Activated T-helper 1 cell treated with anti-CD3 and anti-CD28 coated beads, Interleukin-12 subunit alpha, Interleukin-12 subunit beta, Interleukin-2, Interleukin-4 antibody, amounts not matched to agents 30 ng/mL and 10 ng/mL and 1 ng/mL, durations not matched to agents 14 hours and 24 hours and 36 hours (primary cell): ENCODE data around the gene KISS1. TPM values are rescaled to one million over a fixed set of nuclear protein-coding genes. Genes with fewer than 3 reads are reported as not detected.

Experiments
- DNase-seq: peaks from one replicate; pipeline ENCODE4 v3.0.0; 2021; ENCODE audit warnings: low spot score
- H3K27ac Mint-ChIP-seq: one replicate; pipeline ENCODE4 v1.8.0; 2021; ENCODE audit warnings: mild to moderate bottlenecking, mixed read lengths
- H3K27me3 Mint-ChIP-seq: one replicate; pipeline ENCODE4 v1.8.0; 2022; ENCODE audit warnings: mild to moderate bottlenecking, moderate library complexity, mixed read lengths; ENCODE audit not compliant: insufficient read depth
- H3K36me3 Mint-ChIP-seq: one replicate; pipeline ENCODE4 v1.8.0; 2021; ENCODE audit warnings: low read depth, mixed read lengths
- H3K4me1 Mint-ChIP-seq: one replicate; pipeline ENCODE4 v1.8.0; 2021; ENCODE audit warnings: low read depth, mixed read lengths
- H3K4me3 Mint-ChIP-seq: one replicate; pipeline ENCODE4 v1.8.0; 2021; ENCODE audit warnings: mild to moderate bottlenecking, moderate library complexity, mixed read lengths
- H3K9me3 Mint-ChIP-seq: one replicate; pipeline ENCODE4 v1.8.0; 2021; ENCODE audit warnings: mixed read lengths
- intact Hi-C: fragments of 100-400 bp; cut with micrococcal nuclease; formaldehyde crosslinking; loops from one replicate; pipeline ENCODE4 v1.15.1; 2024
- total RNA-seq: library from RNA; stranded (reverse); gene quantifications from 2 replicates; pipeline ENCODE4 v1.2.3, GENCODE V29; 2022

The KISS1 gene
- total RNA-seq, 1 donor from 2014 or later, result not detected

DNA sequence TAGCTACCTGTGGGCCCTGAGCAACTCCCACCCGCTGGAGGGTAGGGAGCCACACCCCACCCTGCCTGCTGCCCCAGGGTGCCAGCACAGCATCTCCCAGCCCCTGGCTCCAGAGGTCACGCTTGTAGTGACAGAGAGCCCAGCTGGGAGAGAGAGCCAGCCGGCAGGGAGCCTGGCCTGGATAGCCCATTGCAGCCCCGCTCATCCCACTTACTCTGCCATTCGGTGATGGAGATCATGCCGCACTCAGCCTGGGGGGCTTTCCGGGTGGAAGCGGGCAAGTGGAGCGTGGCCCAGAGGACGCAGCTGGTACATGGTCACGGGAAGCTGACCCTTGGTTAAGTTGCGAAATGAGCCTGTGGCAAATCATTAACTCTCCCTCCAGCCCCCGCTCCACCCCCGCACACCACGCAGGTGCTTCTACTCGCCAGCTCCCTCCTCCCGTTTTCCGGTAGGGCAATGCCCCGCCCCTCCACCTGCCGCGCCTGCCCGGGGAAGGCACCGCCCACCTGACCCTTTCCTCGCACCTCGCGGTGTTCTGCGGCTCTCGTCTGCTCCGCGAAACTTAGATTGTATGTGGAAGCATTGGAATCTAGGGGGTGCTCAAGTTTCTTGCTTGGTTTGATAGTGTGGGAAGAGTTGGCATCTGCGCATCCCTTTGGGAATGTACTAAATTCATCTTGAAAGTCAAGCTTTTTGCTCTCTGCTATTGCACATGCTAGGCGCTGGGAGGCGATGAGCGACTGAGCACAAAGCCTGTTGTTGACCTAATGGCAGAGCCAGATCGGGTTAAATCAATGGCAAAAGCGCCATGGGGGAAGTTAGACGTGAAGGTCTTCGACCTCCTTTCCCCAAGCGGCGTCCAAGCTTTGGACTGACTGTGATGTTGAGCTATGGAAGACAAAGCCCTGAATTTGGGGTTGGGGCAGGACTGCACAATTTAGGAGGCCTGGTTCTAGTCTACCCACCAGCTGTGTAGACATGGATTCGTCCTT, 17.7 kb upstream of the KISS1 start, which contains the start of gene GOLT1A:
Gene GOLT1A (minus strand): TSS at position 321 of the 995 bp plus-strand sequence. CDS start 82 bp downstream, at position 239.
- Mint-ChIP-seq H3K27ac (peak within 1 kb of the TSS; percentile 3), H3K4me3 (peak within 1 kb of the TSS; percentile 59), H3K9me3 (no peaks in the 10 kb centered on the region), H3K27me3 (peaks cover 7% of the 10 kb centered on the region), H3K36me3 (no peaks in the 10 kb centered on the region), H3K4me1 (peaks cover 5% of the 10 kb centered on the region)
- intact Hi-C loops, result loop anchor here (1.0 kb wide), 1 partner anchor 149 kb away; no protein-coding TSS in a partner anchor
- DNase-seq, result peak; percentile 10

DNA sequence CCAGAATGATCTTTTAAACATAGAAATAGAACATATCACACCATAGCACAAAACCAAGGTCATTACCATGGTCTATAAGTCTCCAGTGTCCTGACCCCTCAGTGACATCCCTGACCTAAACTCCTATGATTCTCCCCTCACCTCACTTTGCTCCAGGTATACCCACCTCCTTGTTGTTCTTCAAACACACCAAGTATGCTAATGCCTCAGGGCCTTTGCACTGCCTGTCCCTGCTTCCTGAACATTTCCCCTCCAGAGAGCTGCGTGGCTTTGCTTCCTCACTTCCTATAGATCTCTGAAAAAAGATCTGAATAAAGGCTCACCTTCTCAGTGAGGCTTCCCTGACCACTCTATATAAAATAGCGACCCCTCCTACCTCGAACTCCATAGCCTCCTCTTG, 16.4 kb upstream of the KISS1 start:
- intact Hi-C loops, result no loop called here
- H3K4me3 Mint-ChIP-seq, result no peak overlapping the region
- peaks cover 14% of the 10 kb centered on the region for H3K27me3 Mint-ChIP-seq
- no peaks in the 10 kb centered on the region for H3K36me3 Mint-ChIP-seq
- no peak overlapping the region for H3K27ac Mint-ChIP-seq
- H3K9me3 Mint-ChIP-seq, result no peaks in the 10 kb centered on the region
- no peak for DNase-seq
- peaks cover 5% of the 10 kb centered on the region for H3K4me1 Mint-ChIP-seq

DNA sequence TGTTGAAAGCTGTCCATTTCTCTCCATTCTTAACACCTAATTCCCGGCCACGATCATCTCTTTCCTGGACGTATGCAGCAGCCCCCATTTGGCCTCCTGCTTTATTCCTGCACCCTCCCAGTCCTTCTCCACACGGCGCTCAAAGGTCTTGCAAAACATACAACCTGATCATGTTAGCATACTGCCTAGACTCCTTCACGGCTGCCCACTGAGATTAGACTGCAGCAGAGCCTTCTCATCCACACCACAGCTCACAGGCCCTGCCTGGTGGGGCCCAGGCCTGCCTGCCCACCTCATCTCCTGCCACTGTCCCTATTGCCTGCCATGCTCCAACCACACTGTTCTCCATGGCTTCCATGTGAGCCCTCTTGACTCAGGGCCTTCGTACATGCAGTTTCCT, 14.8 kb upstream of the KISS1 start:
- no peak overlapping the region for H3K27ac Mint-ChIP-seq
- no peak overlapping the region for H3K4me3 Mint-ChIP-seq
- H3K36me3 Mint-ChIP-seq, result no peaks in the 10 kb centered on the region
- H3K4me1 Mint-ChIP-seq, result peaks cover 10% of the 10 kb centered on the region
- H3K9me3 Mint-ChIP-seq, result no peaks in the 10 kb centered on the region
- DNase-seq, result no peak
- H3K27me3 Mint-ChIP-seq, result peaks cover 26% of the 10 kb centered on the region
- intact Hi-C loops, result no loop called here

DNA sequence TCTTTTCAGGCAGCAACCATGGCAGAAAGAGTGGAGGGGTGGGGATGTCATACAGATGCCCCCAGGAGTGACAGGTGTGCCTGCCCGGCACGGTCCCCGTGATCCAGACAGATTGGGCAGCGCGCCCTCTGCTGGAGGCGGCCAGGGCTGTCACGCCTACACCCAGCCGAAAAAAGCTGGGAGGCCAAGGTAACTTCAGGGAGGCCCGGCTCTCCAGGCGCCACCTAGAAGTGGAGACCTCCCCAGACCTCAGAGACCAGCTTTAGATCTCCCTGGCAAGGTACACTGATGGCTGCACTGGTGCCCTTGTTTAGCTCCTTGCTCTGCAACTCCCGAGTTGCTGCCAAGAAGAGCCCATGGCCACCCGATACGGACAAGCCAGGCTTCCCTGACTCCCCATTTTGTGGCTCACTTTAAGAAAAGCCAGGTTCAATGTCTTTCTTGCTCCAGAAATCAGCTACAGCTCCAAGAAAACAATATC, 10.9 kb upstream of the KISS1 start:
- no peaks in the 10 kb centered on the region for H3K36me3 Mint-ChIP-seq
- H3K27me3 Mint-ChIP-seq, result peaks cover 41% of the 10 kb centered on the region
- peak; percentile 51 for DNase-seq
- peaks cover 5% of the 10 kb centered on the region for H3K4me1 Mint-ChIP-seq
- intact Hi-C loops, result loop anchor here (1.0 kb wide), 3 partner anchors 45 to 346 kb away; partner anchors contain the start of gene SNRPE
- no peak overlapping the region for H3K4me3 Mint-ChIP-seq
- no peaks in the 10 kb centered on the region for H3K9me3 Mint-ChIP-seq
- H3K27ac Mint-ChIP-seq, result no peak overlapping the region

DNA sequence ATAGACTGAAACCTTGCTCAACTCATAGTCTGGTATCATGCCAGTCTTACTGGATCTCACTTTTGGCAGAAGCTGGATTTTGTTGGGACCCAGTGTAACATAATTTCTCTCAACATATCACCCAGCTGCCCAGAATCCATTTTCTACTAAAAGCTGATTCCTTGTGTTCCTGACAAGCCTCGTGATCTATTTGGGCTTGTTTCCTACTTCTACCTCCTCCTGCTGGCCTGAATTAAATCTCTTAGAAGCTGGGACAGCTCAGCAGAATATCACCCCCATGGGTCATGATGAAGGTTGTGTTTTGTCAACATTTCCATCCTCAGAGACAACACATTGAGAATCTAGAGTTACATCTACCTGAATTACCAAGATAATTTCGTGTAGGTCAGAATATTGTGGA, 9.8 kb upstream of the KISS1 start:
- no peak overlapping the region for H3K4me3 Mint-ChIP-seq
- no peaks in the 10 kb centered on the region for H3K36me3 Mint-ChIP-seq
- H3K27ac Mint-ChIP-seq, result no peak overlapping the region
- peaks cover 41% of the 10 kb centered on the region for H3K27me3 Mint-ChIP-seq
- H3K4me1 Mint-ChIP-seq, result peaks cover 5% of the 10 kb centered on the region
- DNase-seq, result no peak
- intact Hi-C loops, result no loop called here
- no peaks in the 10 kb centered on the region for H3K9me3 Mint-ChIP-seq

DNA sequence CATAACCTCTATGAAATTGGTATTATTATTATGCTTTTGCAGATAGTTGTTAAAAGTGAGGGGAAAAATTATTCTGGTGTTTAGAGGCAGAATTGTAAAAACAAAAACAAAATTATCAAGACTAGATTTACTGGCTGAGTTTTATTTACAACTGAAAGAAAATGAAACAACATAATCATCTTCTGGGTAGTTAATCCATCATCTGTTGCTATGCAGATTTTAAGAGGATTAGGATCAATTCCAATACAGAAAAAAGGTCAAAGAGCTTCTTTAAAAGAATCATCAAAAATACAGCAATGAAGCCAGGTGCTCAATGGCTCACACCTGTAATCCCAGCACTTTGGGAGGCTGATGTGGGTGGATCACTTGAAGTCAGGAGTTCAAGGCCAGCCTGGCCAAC, 9.2 kb upstream of the KISS1 start:
- Mint-ChIP-seq H3K27ac (no peak overlapping the region), H3K4me3 (no peak overlapping the region), H3K27me3 (peaks cover 41% of the 10 kb centered on the region), H3K36me3 (no peaks in the 10 kb centered on the region), H3K9me3 (no peaks in the 10 kb centered on the region), H3K4me1 (peaks cover 5% of the 10 kb centered on the region)
- DNase-seq, result no peak
- intact Hi-C loops, result no loop called here

- no peak overlapping the region for H3K4me3 Mint-ChIP-seq
- H3K36me3 Mint-ChIP-seq, result no peaks in the 10 kb centered on the region
- intact Hi-C loops, result no loop called here
- no peak overlapping the region for H3K27ac Mint-ChIP-seq
- H3K4me1 Mint-ChIP-seq, result peaks cover 5% of the 10 kb centered on the region
- DNase-seq, result no peak
- no peaks in the 10 kb centered on the region for H3K9me3 Mint-ChIP-seq
- H3K27me3 Mint-ChIP-seq, result peaks cover 41% of the 10 kb centered on the region
Measured at GRCh38 chr1:204204944-204205343, 8.7 kb upstream of the KISS1 start.

- Mint-ChIP-seq H3K27me3 (peaks cover 37% of the 10 kb centered on the region), H3K4me1 (peaks cover 5% of the 10 kb centered on the region), H3K36me3 (no peaks in the 10 kb centered on the region), H3K9me3 (no peaks in the 10 kb centered on the region), H3K4me3 (no peak overlapping the region), H3K27ac (no peak overlapping the region)
- intact Hi-C loops, result no loop called here
- no peak for DNase-seq
Measured at GRCh38 chr1:204203206-204203767, 7.0 kb upstream of the KISS1 start.

GRCh38 chr1:204202481-204202880, 6.2 kb upstream of the KISS1 start:
- no peak overlapping the region for H3K27ac Mint-ChIP-seq
- peaks cover 5% of the 10 kb centered on the region for H3K4me1 Mint-ChIP-seq
- H3K9me3 Mint-ChIP-seq, result no peaks in the 10 kb centered on the region
- intact Hi-C loops, result no loop called here
- H3K36me3 Mint-ChIP-seq, result no peaks in the 10 kb centered on the region
- no peak for DNase-seq
- no peak overlapping the region for H3K4me3 Mint-ChIP-seq
- peaks cover 31% of the 10 kb centered on the region for H3K27me3 Mint-ChIP-seq

DNA sequence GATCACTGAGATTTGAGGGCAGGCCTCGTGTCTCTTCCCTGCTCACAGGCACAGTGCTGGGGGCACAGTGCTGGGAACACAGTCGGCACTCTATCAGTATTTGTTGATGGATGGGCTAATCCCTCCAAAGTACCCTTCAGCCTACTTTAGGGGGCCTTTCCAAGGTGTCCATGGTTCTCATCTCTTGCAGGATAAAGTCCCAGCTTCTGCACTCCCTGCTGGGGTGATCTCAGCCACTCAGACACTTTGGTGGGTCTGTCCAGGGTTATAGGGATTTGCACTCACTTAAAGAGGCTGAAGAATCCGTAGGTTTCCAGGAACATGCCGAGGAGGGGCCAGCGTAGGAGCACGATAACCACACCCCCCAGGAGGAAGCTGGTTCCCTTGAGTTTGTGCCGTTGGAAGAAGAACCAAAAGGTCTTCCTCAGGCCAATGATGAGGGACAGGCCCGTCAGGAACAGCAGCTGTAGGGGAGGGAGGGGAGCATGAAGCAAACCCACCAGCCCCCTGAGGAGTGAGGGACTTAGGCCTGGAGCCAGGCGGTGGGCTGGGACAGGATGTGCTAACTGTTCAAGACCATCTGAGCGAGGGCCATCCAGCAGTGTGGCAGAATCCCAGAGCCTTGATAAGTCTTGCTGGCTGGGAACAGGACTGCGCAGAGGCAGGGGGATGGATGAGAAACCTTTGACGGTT, 5.2 kb upstream of the KISS1 start:
- no peaks in the 10 kb centered on the region for H3K36me3 Mint-ChIP-seq
- H3K4me1 Mint-ChIP-seq, result no peaks in the 10 kb centered on the region
- no peak overlapping the region for H3K4me3 Mint-ChIP-seq
- intact Hi-C loops, result no loop called here
- no peak for DNase-seq
- H3K27me3 Mint-ChIP-seq, result peaks cover 24% of the 10 kb centered on the region
- H3K27ac Mint-ChIP-seq, result no peak overlapping the region
- H3K9me3 Mint-ChIP-seq, result no peaks in the 10 kb centered on the region

DNA sequence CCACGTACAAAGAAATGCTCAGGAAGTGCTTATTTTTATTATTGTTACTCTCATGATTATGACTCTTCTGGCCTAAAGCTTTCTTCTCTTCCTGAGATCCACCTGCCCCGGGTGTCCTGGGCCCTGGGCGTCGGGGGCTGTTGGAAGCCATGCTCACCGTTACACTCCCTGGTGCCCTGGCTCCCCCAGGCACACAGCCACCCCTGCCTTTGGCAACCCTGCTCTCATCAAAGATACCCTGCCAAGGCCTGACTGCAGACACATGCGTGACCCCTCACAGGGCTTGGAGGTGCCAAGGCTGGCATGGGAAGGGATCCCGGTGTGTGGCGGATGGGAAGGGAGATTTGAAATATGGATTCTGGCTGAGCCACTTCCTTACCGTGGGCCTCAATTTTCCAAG, 3.3 kb upstream of the KISS1 start:
- Mint-ChIP-seq H3K4me3 (no peak overlapping the region), H3K27ac (no peak overlapping the region), H3K27me3 (peaks cover 9% of the 10 kb centered on the region), H3K4me1 (no peaks in the 10 kb centered on the region), H3K36me3 (no peaks in the 10 kb centered on the region), H3K9me3 (no peaks in the 10 kb centered on the region)
- DNase-seq, result no peak
- intact Hi-C loops, result no loop called here

DNA sequence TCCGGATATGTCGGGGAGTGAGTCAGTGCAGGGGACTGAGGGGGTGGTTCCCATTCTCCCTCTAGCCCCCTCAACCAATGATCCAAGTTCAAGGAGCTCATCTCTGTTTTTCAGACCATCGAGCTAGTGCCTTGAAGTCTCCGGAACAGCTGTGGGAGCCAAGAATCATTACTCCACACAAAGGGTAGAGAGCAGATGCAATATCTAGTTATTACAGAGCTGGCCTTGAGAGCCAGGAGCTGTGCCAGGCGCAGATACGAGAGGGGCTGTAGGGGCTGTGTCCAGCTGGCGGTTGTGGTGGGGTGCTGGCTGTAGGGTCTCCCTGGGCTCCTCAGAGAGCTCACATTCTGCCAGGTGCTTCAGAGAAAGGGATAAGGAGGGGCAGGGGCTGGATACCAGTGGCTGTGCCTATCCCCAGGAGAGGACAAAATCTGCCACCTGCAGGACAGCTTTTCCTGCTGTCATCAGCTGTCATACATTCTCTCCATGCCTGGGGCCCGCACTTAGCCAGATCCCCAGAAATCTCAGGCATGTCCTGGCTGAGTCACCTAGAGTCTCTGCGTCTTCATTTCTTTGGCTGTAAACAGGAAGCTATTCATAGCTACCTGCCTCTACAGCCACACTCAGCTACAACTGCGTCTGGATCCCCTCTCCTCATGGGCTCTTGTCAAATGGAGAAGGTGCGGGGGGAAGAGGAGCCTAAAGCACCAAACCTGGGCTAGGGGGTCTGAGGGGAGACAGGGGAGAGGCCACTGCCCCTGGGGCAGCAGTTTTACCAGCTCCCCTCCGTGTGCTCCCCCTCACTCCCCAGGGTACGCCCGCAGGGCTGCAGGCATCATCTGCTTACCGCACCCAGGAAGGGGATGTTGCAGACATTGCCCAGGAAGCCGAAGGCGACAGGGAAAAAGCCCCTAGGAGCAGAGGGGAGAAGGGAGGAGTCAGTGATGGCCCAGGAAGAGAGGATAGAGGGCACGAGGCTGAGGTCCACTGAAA, 2.4 kb upstream of the KISS1 start:
- Mint-ChIP-seq H3K4me3 (no peak overlapping the region), H3K27me3 (peaks cover 3% of the 10 kb centered on the region), H3K36me3 (no peaks in the 10 kb centered on the region), H3K27ac (no peak overlapping the region), H3K4me1 (no peaks in the 10 kb centered on the region), H3K9me3 (no peaks in the 10 kb centered on the region)
- intact Hi-C loops, result no loop called here
- DNase-seq, result no peak
